Measurements from ENCODE around the gene MYO18A.

The MYO18A gene

GRCh38 chr17:29093090-29093871, 86.9 kb downstream of the MYO18A start:
- H3K36me3 ChIP-seq (ENCODE audit: insufficient read depth, low read length), result peaks cover 97% of the 10 kb centered on the region
- DNase-seq, result no peak
- H3K4me1 ChIP-seq (ENCODE audit: insufficient read depth, low read length), result no peaks in the 10 kb centered on the region
- H4K20me1 ChIP-seq (ENCODE audit: insufficient read depth, low read length), result peaks cover 4% of the 10 kb centered on the region; the same call in 1 of the 2 replicates
- no peaks in the 10 kb centered on the region for H3K27me3 ChIP-seq (ENCODE audit: insufficient read depth, low read length, poor library complexity)
- H3K4me3 ChIP-seq (ENCODE audit: low read depth in 1 of 2, low read length in 2 of 2), result no peak overlapping the region
- H2AFZ ChIP-seq (ENCODE audit: low read depth, low read length), result no peak overlapping the region
- no peaks in the 10 kb centered on the region for H3K79me2 ChIP-seq (ENCODE audit: insufficient read depth, low read length)
- TF ChIP-seq CTCF (IDR thresholded peaks at IDR 0.05; ENCODE audit: borderline replicate concordance, extremely low read depth, low read length, poor library complexity, severe bottlenecking) (no peak), EZH2 (IDR thresholded peaks at IDR 0.05; ENCODE audit: borderline replicate concordance, low read depth, low read length, severe bottlenecking) (no peak)
- H3K9me3 ChIP-seq (ENCODE audit: insufficient read depth, low read length, severe bottlenecking), result no peaks in the 10 kb centered on the region
- H3K4me2 ChIP-seq (ENCODE audit: insufficient read depth, low read length), result no peak overlapping the region
- H3K9ac ChIP-seq (ENCODE audit: low read depth, low read length), result no peak overlapping the region
- no peak overlapping the region for H3K27ac ChIP-seq (ENCODE audit: low read length)
- ATAC-seq (ENCODE audit: insufficient read depth, low read depth), result no peak

- Histone ChIP-seq H3K4me3 (ENCODE audit: low read depth in 1 of 2, low read length in 2 of 2) (no peak overlapping the region), H3K27ac (ENCODE audit: low read length) (no peak overlapping the region), H3K4me1 (ENCODE audit: insufficient read depth, low read length) (no peaks in the 10 kb centered on the region), H3K79me2 (ENCODE audit: insufficient read depth, low read length) (no peaks in the 10 kb centered on the region), H3K27me3 (ENCODE audit: insufficient read depth, low read length, poor library complexity) (no peaks in the 10 kb centered on the region), H3K9me3 (ENCODE audit: insufficient read depth, low read length, severe bottlenecking) (no peaks in the 10 kb centered on the region), H3K9ac (ENCODE audit: low read depth, low read length) (no peak overlapping the region), H2AFZ (ENCODE audit: low read depth, low read length) (no peak overlapping the region), H3K36me3 (ENCODE audit: insufficient read depth, low read length) (peaks cover 94% of the 10 kb centered on the region), H4K20me1 (ENCODE audit: insufficient read depth, low read length) (no peaks in the 10 kb centered on the region; the same call in 1 of the 2 replicates), H3K4me2 (ENCODE audit: insufficient read depth, low read length) (no peak overlapping the region)
- DNase-seq, result no peak
- no peak for ATAC-seq (ENCODE audit: insufficient read depth, low read depth)
- no peak for TF ChIP-seq EZH2 (IDR thresholded peaks at IDR 0.05; ENCODE audit: borderline replicate concordance, low read depth, low read length, severe bottlenecking)
- TF ChIP-seq CTCF (IDR thresholded peaks at IDR 0.05; ENCODE audit: borderline replicate concordance, extremely low read depth, low read length, poor library complexity, severe bottlenecking), result no peak
Measured at GRCh38 chr17:29091606-29092289, 88.5 kb downstream of the MYO18A start.

- ATAC-seq (ENCODE audit: insufficient read depth, low read depth) (no peak), DNase-seq (no peak)
- H3K4me1 ChIP-seq (ENCODE audit: insufficient read depth, low read length), result no peaks in the 10 kb centered on the region
- H4K20me1 ChIP-seq (ENCODE audit: insufficient read depth, low read length), result no peaks in the 10 kb centered on the region
- H3K9me3 ChIP-seq (ENCODE audit: insufficient read depth, low read length, severe bottlenecking), result no peaks in the 10 kb centered on the region
- H3K27ac ChIP-seq (ENCODE audit: low read length), result no peak overlapping the region
- no peak overlapping the region for H2AFZ ChIP-seq (ENCODE audit: low read depth, low read length)
- H3K4me3 ChIP-seq (ENCODE audit: low read depth in 1 of 2, low read length in 2 of 2), result no peak overlapping the region
- H3K36me3 ChIP-seq (ENCODE audit: insufficient read depth, low read length), result peaks cover 94% of the 10 kb centered on the region
- TF ChIP-seq EZH2 (IDR thresholded peaks at IDR 0.05; ENCODE audit: borderline replicate concordance, low read depth, low read length, severe bottlenecking) (no peak), CTCF (IDR thresholded peaks at IDR 0.05; ENCODE audit: borderline replicate concordance, extremely low read depth, low read length, poor library complexity, severe bottlenecking) (no peak)
- H3K27me3 ChIP-seq (ENCODE audit: insufficient read depth, low read length, poor library complexity), result no peaks in the 10 kb centered on the region
- no peak overlapping the region for H3K4me2 ChIP-seq (ENCODE audit: insufficient read depth, low read length)
- H3K79me2 ChIP-seq (ENCODE audit: insufficient read depth, low read length), result no peaks in the 10 kb centered on the region
- no peak overlapping the region for H3K9ac ChIP-seq (ENCODE audit: low read depth, low read length)
Measured at GRCh38 chr17:29090750-29091605, 89.2 kb downstream of the MYO18A start.

Data from DND-41 (cell line).